H1 (cell line): ENCODE results near the gene ZNF804B. TPM values are rescaled to one million over a fixed set of nuclear protein-coding genes. Genes with fewer than 3 reads are reported as not detected.

Experiments used
- GTF2F1 ChIP-seq: IDR thresholded peaks from 2 replicates; pipeline ENCODE4 v1.6.1; 2012; ENCODE audit warnings: low read depth, low read length, improper control_type of control experiment, borderline replicate concordance
- JUN ChIP-seq: IDR thresholded peaks from 2 replicates; pipeline ENCODE4 v1.6.1; 2011; ENCODE audit warnings: low read depth, mild to moderate bottlenecking, improper control_type of control experiment, low read length
- SIN3A ChIP-seq, 2 experiments: IDR thresholded peaks in 1 of 2; conservative IDR thresholded peaks in 1 of 2; 2 replicates each; pipeline ENCODE4 v1.6.1; 2011 to 2012; ENCODE audit warnings: low read length in 2 of 2, improper control_type of control experiment in 1 of 2, low read depth in 1 of 2, mild to moderate bottlenecking in 1 of 2
- SP4 ChIP-seq: IDR thresholded peaks from 2 replicates; pipeline ENCODE4 v1.6.1; 2012; ENCODE audit warnings: low read length, inconsistent platforms
- polyA plus RNA-seq, 7 experiments: library from polyadenylated mRNA; depleted of rRNA in 3 of 7; stranded (reverse) in 5 of 7; unstranded in 2 of 7; fragments of >200 nt in 5 of 7; fragments of 200-250 nt in 2 of 7; gene quantifications; 1 replicate in 5 of 7; 2 replicates in 1 of 7; 4 replicates in 1 of 7; pipeline versions ENCODE4 v1.2.1 to v1.2.3, GENCODE V29; 2011 to 2013; ENCODE audit warnings: missing spikeins in 2 of 7, mixed read lengths in 2 of 7
- total RNA-seq: library from RNA; stranded (reverse); fragmentation: NEBNext Ultra II Directional; extraction: Animal tissue kit (Norgen Biotek cat#: 25700); gene quantifications from 2 replicates; pipeline ENCODE4 v1.2.1, GENCODE V29; 2021

The ZNF804B gene
- total and polyA plus RNA-seq, 2 of the 8 experiments (the other 6 are each of a cell fraction or from before 2014, with no cell fraction given) = not detected

DNA sequence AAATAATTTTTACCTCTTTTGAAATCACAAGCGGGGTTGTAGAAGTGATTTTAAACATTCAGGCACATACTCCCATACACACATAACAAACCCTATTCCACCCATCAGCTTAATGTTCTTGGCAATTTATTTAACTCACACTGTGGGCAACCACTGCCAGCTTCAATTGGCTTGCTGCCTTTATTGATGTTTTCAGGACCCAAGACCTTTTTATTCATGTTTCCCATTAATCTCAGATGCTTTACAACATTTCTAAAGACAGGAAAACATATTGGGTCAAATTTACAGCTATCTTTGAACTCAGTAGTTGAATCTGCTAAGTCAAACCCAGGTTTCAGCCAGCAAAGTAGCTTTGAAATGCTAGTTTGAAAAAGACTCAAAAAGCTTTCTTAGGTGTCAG lies 109.0 kb downstream of the ZNF804B start (continued):
- TF ChIP-seq GTF2F1 (no peak), SIN3A (conservative IDR thresholded peaks at IDR 0.05 in 1 of 2, IDR thresholded peaks at IDR 0.05 in 1 of 2; ENCODE audit: low read depth in 1 of 2, low read length in 2 of 2) (no peak), JUN (no peak), SP4 (no peak)
